RWPE2 (cell line): Measurements from ENCODE around the gene PTPRM.

Experiments used
- ATAC-seq: fragments of 200-7000 bp; cut with Tn5 transposase; 3 replicates; pipeline ENCODE4 v1.9.1; 2021; ENCODE audit warnings: low read depth
- DNase-seq: peaks from one replicate; pipeline ENCODE4 v3.0.0-alpha.2; 2020; ENCODE audit warnings: low spot score
- H3K27ac ChIP-seq: fragments of 450-650 bp; 2 replicates; pipeline ENCODE4 v1.5.1; 2017; ENCODE audit warnings: mild to moderate bottlenecking; ENCODE audit not compliant: poor library complexity, severe bottlenecking
- H3K27me3 ChIP-seq: fragments of 250-450 bp; sonication (Bioruptor Pico); 2 replicates; pipeline ENCODE4 v1.5.1; 2021; ENCODE audit warnings: mild to moderate bottlenecking, moderate library complexity; ENCODE audit not compliant: insufficient read depth, poor library complexity, severe bottlenecking
- H3K36me3 ChIP-seq: fragments of 250-450 bp; sonication (Bioruptor Pico); 2 replicates; pipeline ENCODE4 v1.5.1; 2020; ENCODE audit warnings: low read depth, mild to moderate bottlenecking, moderate library complexity
- H3K4me1 ChIP-seq: fragments of 250-450 bp; sonication (Bioruptor Pico); 2 replicates; pipeline ENCODE4 v1.5.1; 2021; ENCODE audit warnings: mild to moderate bottlenecking, moderate library complexity; ENCODE audit not compliant: insufficient read depth, poor library complexity, severe bottlenecking
- H3K4me3 ChIP-seq: fragments of 250-450 bp; sonication (Bioruptor Pico); 2 replicates; pipeline ENCODE4 v1.5.1; 2021; ENCODE audit warnings: mild to moderate bottlenecking, moderate library complexity; ENCODE audit not compliant: severe bottlenecking
- H3K9me3 ChIP-seq: fragments of 250-450 bp; sonication (Bioruptor Pico); 2 replicates; pipeline ENCODE4 v1.5.1; 2021; ENCODE audit warnings: mild to moderate bottlenecking, moderate library complexity; ENCODE audit not compliant: severe bottlenecking
- CTCF ChIP-seq: fragments of 450-650 bp; IDR thresholded peaks from one replicate; pipeline ENCODE4 v1.5.1; 2017; ENCODE audit warnings: mild to moderate bottlenecking, moderate library complexity; ENCODE audit not compliant: poor library complexity, severe bottlenecking

PTPRM gene

DNA sequence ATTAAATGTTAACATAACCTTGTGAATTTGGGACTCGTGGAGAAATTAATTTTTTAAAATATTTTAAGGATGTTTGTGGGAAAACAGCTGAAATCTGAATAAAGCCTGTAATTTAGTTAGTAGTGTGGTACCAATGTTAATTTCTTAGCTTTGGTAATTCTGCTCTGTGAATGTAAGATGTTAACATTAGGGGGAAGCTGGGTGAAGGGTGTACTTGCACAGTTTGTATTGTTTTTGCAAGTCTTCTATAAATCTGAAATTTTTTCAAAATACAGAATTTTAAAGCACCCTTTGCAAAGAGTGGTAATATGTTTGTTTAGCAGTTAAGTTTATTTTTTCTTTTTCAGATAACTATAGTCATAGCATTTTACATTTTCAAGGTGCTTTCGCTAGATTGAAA lies 4.5 kb downstream of the PTPRM start:
- DNase-seq (no peak), ATAC-seq (no peak)
- TF ChIP-seq CTCF: no peak
- Histone ChIP-seq H3K27me3 (no peaks in the 10 kb centered on the region), H3K9me3 (no peaks in the 10 kb centered on the region), H3K4me1 (peaks cover 19% of the 10 kb centered on the region), H3K36me3 (no peaks in the 10 kb centered on the region), H3K27ac (no peak overlapping the region), H3K4me3 (no peak overlapping the region)

- H3K9me3 ChIP-seq: no peaks in the 10 kb centered on the region
- DNase-seq: no peak
- no peak overlapping the region for H3K27ac ChIP-seq
- ATAC-seq: no peak
- H3K4me1 ChIP-seq: peaks cover 31% of the 10 kb centered on the region
- no peak overlapping the region for H3K4me3 ChIP-seq
- H3K27me3 ChIP-seq: no peaks in the 10 kb centered on the region
- no peak for TF ChIP-seq CTCF
- H3K36me3 ChIP-seq: no peaks in the 10 kb centered on the region
Observed at GRCh38 chr18:7572822-7573221, 5.7 kb downstream of the PTPRM start.

- no peaks in the 10 kb centered on the region for H3K36me3 ChIP-seq
Observed at GRCh38 chr18:7575465-7576028, 8.4 kb downstream of the PTPRM start.

DNA sequence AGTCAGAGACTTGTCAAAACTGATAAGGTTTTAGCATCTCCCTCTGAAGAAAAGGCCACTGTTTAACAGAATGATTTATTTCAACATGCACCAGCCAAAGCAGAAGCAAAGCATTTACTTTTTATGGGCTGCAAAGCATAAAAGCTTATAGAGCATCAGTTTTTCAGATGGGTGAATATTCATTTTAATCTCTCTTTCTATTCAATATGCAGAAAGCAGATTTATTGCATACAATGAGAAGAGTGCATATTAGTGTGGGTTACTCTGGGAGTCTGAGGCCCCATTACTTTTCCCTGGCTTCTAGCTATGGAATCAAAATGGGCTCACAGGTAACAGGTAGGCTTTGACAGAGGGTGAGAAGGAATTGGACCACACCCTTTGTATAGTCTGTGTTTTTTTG lies 9.0 kb downstream of the PTPRM start:
- Histone ChIP-seq H3K4me1 (peaks cover 35% of the 10 kb centered on the region), H3K9me3 (no peaks in the 10 kb centered on the region), H3K27me3 (no peaks in the 10 kb centered on the region), H3K4me3 (no peak overlapping the region), H3K36me3 (no peaks in the 10 kb centered on the region), H3K27ac (peak overlapping the region; percentile 66)
- ATAC-seq: peak; percentile 24; the same call in 1 of the 3 replicates
- TF ChIP-seq CTCF: no peak
- DNase-seq: no peak

More at GRCh38 chr18:7575465-7576028, 8.4 kb downstream of the PTPRM start:
- DNase-seq (no peak), ATAC-seq (peak; percentile 45)
- Histone ChIP-seq H3K27ac (peak overlapping the region; percentile 66), H3K4me3 (no peak overlapping the region), H3K4me1 (peaks cover 35% of the 10 kb centered on the region), H3K9me3 (no peaks in the 10 kb centered on the region), H3K27me3 (no peaks in the 10 kb centered on the region)
- no peak for TF ChIP-seq CTCF

GRCh38 chr18:7576685-7577084 lies 9.6 kb downstream of the PTPRM start:
- H3K4me3 ChIP-seq: no peak overlapping the region
- no peak for TF ChIP-seq CTCF
- DNase-seq: no peak
- peaks cover 35% of the 10 kb centered on the region for H3K4me1 ChIP-seq
- H3K9me3 ChIP-seq: no peaks in the 10 kb centered on the region
- no peaks in the 10 kb centered on the region for H3K27me3 ChIP-seq
- peak; percentile 74 for ATAC-seq
- no peaks in the 10 kb centered on the region for H3K36me3 ChIP-seq
- peak overlapping the region; percentile 66 for H3K27ac ChIP-seq
